BJ (cell line): Measurements from ENCODE around the gene CBX6. TPM values are rescaled to one million over a fixed set of nuclear protein-coding genes. Genes with fewer than 3 reads are reported as not detected.
A peak's percentile ranks its signal among the peaks of the same experiment; 100 is the strongest.

Experiments used
- CTCF ChIA-PET: fragments of 350-600 bp; formaldehyde crosslinking; extraction: SDS; loops from one replicate; lab custom pipeline; 2021; ENCODE audit warnings: antibody characterized with exemption, inconsistent platforms; lab: Yijun Ruan, JAX
- POLR2A ChIA-PET: fragments of 300-600 bp; sonication (Branson Sonifier 250); formaldehyde crosslinking; extraction: SDS; loops from one replicate; lab custom pipeline; 2021; ENCODE audit warnings: antibody characterized with exemption; lab: Charles Lee
- DNase-seq: peaks from one replicate; pipeline ENCODE4 v3.0.0-alpha.2; 2011; ENCODE audit warnings: low read depth
- H3K27me3 ChIP-seq: 2 replicates; pipeline ENCODE4 v1.6.0; 2011; ENCODE audit warnings: low read length; ENCODE audit not compliant: control insufficient read depth, insufficient read depth
- H3K36me3 ChIP-seq: 2 replicates; pipeline ENCODE4 v1.5.1; 2011; ENCODE audit warnings: low read length; ENCODE audit not compliant: control insufficient read depth, insufficient read depth
- H3K4me3 ChIP-seq: 2 replicates; pipeline ENCODE4 v1.5.1; 2011; ENCODE audit warnings: low read depth, mild to moderate bottlenecking, control low read depth, low read length
- CTCF ChIP-seq: IDR thresholded peaks from 2 replicates; pipeline ENCODE4 v1.5.1; 2011; ENCODE audit warnings: low read depth, mild to moderate bottlenecking, control low read depth, inconsistent platforms, low read length, moderate library complexity; ENCODE audit not compliant: insufficient read depth
- polyA plus RNA-seq: library from polyadenylated mRNA; depleted of rRNA; stranded (reverse); fragments of >200 nt; gene quantifications from 2 replicates; pipeline ENCODE4 v1.2.3, GENCODE V29; 2011

CBX6 gene
- polyA plus RNA-seq, 1 experiment: 21.9 TPM

- CTCF ChIA-PET: interaction anchor here (0.6 to 6.7 kb wide), 45 partner anchors 9 to 661 kb away, joined by 3 to 136 read pairs (median 5); partner anchors contain the start of genes APOBEC3C, APOBEC3F and NPTXR
- Histone ChIP-seq H3K4me3 (peak overlapping the region; percentile 72), H3K27me3 (no peaks in the 10 kb centered on the region), H3K36me3 (peaks cover 10% of the 10 kb centered on the region)
- no peak for DNase-seq
- peak; percentile 94 for TF ChIP-seq CTCF
- POLR2A ChIA-PET: interaction anchor here (0.7 kb wide), 1 partner anchor 68 kb away, joined by 3 read pairs; no protein-coding TSS in a partner anchor
These were observed 1.7 kb downstream of the CBX6 start for GRCh38 chr22:38870312-38870741.

- no peak for TF ChIP-seq CTCF
- CTCF ChIA-PET: interaction anchor here (0.7 to 6.7 kb wide), 50 partner anchors 10 to 1887 kb away, joined by 3 to 136 read pairs (median 5); partner anchors contain the start of genes APOBEC3C, APOBEC3F and NPTXR
These were observed 2.4 kb downstream of the CBX6 start for GRCh38 chr22:38869663-38870062.

GRCh38 chr22:38868886-38869381 lies 3.1 kb downstream of the CBX6 start:
- ChIA-PET POLR2A (no interaction called here), CTCF (interaction anchor here (0.7 to 6.7 kb wide), 32 partner anchors 11 to 315 kb away, joined by 3 to 136 read pairs (median 6); partner anchors contain the start of gene NPTXR)
- Histone ChIP-seq H3K4me3 (no peak overlapping the region), H3K36me3 (peaks cover 14% of the 10 kb centered on the region), H3K27me3 (no peaks in the 10 kb centered on the region)
- no peak for DNase-seq
- TF ChIP-seq CTCF: peak; percentile 96

More at GRCh38 chr22:38869663-38870062, 2.4 kb downstream of the CBX6 start:
- no peak for DNase-seq
- H3K4me3 ChIP-seq: no peak overlapping the region
- no peaks in the 10 kb centered on the region for H3K27me3 ChIP-seq
- POLR2A ChIA-PET: interaction anchor here (0.7 kb wide), 1 partner anchor 67 kb away, joined by 3 read pairs; no protein-coding TSS in a partner anchor
- peaks cover 11% of the 10 kb centered on the region for H3K36me3 ChIP-seq

- CTCF ChIA-PET: interaction anchor here (0.7 to 6.7 kb wide), 17 partner anchors 11 to 251 kb away, joined by 3 to 136 read pairs (median 10); partner anchors contain the start of gene NPTXR
- TF ChIP-seq CTCF: no peak
- POLR2A ChIA-PET: no interaction called here
- peaks cover 15% of the 10 kb centered on the region for H3K36me3 ChIP-seq
- no peaks in the 10 kb centered on the region for H3K27me3 ChIP-seq
- no peak for DNase-seq
- no peak overlapping the region for H3K4me3 ChIP-seq
These were observed 3.7 kb downstream of the CBX6 start for GRCh38 chr22:38868286-38868721.

GRCh38 chr22:38867471-38868285 lies 4.3 kb downstream of the CBX6 start:
- no peak overlapping the region for H3K4me3 ChIP-seq
- POLR2A ChIA-PET: no interaction called here
- no peak for TF ChIP-seq CTCF
- no peaks in the 10 kb centered on the region for H3K27me3 ChIP-seq
- CTCF ChIA-PET: interaction anchor here (0.9 to 6.7 kb wide), 7 partner anchors 12 to 210 kb away, joined by 3 to 136 read pairs (median 50); partner anchors contain the start of gene APOBEC3G
- DNase-seq: no peak
- peaks cover 15% of the 10 kb centered on the region for H3K36me3 ChIP-seq
